Occipital lobe (tissue), 1 donor: ENCODE data around the gene NDP. TPM values are rescaled to one million over a fixed set of nuclear protein-coding genes. Genes with fewer than 3 reads are reported as not detected.

Source experiments
- total RNA-seq: library from RNA; depleted of rRNA; stranded (reverse); fragments of >200 nt; gene quantifications from one replicate; pipeline ENCODE4 v1.2.3, GENCODE V29; 2014

The NDP gene
- total RNA-seq, 1 donor from 2014 or later, result 15.1 TPM

Other genes with a start within 250 kb of the NDP start
- 1.6 TPM for gene MAOB, start 90.9 kb downstream of the NDP start, total RNA-seq